Measurements from ENCODE around the gene SPON1. TPM values are rescaled to one million over a fixed set of nuclear protein-coding genes. Genes with fewer than 3 reads are reported as not detected.
"Not testable (repeated sequence)": the region's sequence is repeated elsewhere in the genome, so short reads cannot be mapped to it uniquely, and the experiment has no call there.

Gene SPON1
- total RNA-seq, 1 donor from 2014 or later: 22.4 TPM

- no peak overlapping the region for H3K4me3 ChIP-seq (ENCODE audit: low read depth, low read length)
- DNase-seq (ENCODE audit: low read depth): peak; percentile 12
- TF ChIP-seq, protein P1, sequence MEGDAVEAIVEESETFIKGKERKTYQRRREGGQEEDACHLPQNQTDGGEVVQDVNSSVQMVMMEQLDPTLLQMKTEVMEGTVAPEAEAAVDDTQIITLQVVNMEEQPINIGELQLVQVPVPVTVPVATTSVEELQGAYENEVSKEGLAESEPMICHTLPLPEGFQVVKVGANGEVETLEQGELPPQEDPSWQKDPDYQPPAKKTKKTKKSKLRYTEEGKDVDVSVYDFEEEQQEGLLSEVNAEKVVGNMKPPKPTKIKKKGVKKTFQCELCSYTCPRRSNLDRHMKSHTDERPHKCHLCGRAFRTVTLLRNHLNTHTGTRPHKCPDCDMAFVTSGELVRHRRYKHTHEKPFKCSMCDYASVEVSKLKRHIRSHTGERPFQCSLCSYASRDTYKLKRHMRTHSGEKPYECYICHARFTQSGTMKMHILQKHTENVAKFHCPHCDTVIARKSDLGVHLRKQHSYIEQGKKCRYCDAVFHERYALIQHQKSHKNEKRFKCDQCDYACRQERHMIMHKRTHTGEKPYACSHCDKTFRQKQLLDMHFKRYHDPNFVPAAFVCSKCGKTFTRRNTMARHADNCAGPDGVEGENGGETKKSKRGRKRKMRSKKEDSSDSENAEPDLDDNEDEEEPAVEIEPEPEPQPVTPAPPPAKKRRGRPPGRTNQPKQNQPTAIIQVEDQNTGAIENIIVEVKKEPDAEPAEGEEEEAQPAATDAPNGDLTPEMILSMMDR (conservative IDR thresholded peaks at IDR 0.05; ENCODE audit: low read depth, low read length): no peak
Measured at GRCh38 chr11:14029971-14030920, 67.7 kb downstream of the SPON1 start.

DNA sequence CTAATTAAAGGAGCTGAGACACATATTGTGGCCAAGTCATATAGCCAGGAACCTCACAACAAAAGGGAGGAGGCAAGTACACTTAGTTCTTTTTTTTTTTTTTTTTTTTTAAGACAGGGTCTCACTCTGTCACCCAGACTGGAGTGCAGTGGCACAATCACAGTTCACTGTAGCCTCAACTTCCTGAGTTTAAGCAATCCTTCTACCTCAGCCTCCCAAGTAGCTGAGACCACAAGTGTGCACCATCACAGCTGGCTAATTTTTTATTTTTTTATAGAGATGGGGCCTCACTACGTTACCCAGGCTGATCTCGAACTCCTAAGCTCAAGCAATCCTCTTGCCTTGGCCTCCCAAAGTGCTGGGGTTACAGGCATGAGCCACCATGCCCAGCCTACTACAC lies 73.0 kb downstream of the SPON1 start:
- not testable (repeated sequence) for H3K4me3 ChIP-seq (ENCODE audit: low read depth, low read length)

DNA sequence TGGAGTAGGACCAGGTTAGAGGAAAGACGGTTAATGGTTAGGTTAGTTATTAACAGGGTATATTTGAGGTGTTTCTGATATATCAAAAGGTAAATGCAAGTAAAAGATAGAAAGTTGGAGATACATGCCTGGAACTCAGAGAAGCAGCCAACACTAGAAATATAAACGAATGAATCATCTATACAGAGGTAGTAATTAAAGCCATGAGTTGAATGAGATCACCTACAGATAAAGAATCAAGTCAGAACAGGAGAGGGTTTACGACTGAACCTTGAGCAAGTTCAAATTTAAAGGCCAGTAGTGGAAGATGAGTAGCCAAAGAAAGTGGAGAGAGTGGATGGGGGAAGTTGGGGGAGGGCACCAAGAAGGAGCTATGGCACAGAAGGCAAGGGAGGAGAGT lies 73.9 kb downstream of the SPON1 start:
- no peak for DNase-seq (ENCODE audit: low read depth)
- no peak overlapping the region for H3K4me3 ChIP-seq (ENCODE audit: low read depth, low read length)
- TF ChIP-seq, protein P1 (conservative IDR thresholded peaks at IDR 0.05; ENCODE audit: low read depth, low read length): no peak

More for the DNA sequence above, 73.0 kb downstream of the SPON1 start:
- DNase-seq (ENCODE audit: low read depth): not testable (repeated sequence)

DNA sequence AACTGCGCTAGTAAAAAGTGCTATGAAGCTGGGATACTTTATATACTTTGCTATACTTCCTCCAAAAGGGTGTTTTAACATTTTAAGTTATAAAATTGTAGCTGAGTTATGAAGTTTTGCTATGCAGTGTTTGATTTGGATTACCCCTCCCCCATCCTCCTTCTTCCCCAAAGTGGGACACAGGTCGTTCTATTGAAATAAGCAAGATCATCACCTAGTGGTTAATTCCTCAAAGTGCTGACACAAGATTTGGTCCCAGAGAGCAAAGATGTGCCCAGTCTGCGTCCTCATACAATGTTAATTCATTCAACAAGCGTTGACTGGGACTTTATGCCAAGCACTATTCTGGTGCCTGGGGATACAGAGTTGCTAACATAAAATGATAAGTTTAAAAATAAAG lies 78.5 kb downstream of the SPON1 start:
- TF ChIP-seq, protein P1 (conservative IDR thresholded peaks at IDR 0.05; ENCODE audit: low read depth, low read length): peak; percentile 62
- DNase-seq (ENCODE audit: low read depth): no peak
- no peak overlapping the region for H3K4me3 ChIP-seq (ENCODE audit: low read depth, low read length)

DNA sequence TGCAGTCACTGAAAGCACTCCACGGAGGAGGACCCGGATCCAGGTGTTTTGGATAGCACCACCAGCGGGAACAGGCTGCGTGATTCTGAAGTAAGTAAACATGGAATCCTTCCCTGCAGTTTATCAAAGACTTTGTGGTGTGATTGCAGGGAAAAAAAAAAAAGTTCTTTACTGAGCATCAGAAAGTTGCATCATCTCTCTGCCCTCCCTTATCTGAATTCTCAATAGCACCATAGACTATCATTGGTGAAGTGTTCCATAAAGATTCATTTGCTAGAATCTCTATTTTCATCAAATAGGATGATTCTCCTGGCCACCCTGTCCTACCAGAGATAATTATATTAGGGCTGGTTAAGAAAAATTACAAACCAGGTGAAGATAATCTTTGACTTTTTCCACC lies 79.0 kb downstream of the SPON1 start:
- no peak overlapping the region for H3K4me3 ChIP-seq (ENCODE audit: low read depth, low read length)
- no peak for DNase-seq (ENCODE audit: low read depth)
- TF ChIP-seq, protein P1 (conservative IDR thresholded peaks at IDR 0.05; ENCODE audit: low read depth, low read length): no peak

- TF ChIP-seq, protein P1 (conservative IDR thresholded peaks at IDR 0.05; ENCODE audit: low read depth, low read length): no peak
- DNase-seq (ENCODE audit: low read depth): no peak
- H3K4me3 ChIP-seq (ENCODE audit: low read depth, low read length): no peak overlapping the region
Measured at GRCh38 chr11:14042686-14043465, 80.4 kb downstream of the SPON1 start.

- TF ChIP-seq, protein P1 (conservative IDR thresholded peaks at IDR 0.05; ENCODE audit: low read depth, low read length): no peak
- no peak overlapping the region for H3K4me3 ChIP-seq (ENCODE audit: low read depth, low read length)
- DNase-seq (ENCODE audit: low read depth): no peak
Measured at GRCh38 chr11:14044916-14045315, 82.4 kb downstream of the SPON1 start.

Measured in epithelial cell of proximal tubule (primary cell).